GM23338 (cell line): ENCODE data around the gene PLCG2. TPM values are rescaled to one million over a fixed set of nuclear protein-coding genes. Genes with fewer than 3 reads are reported as not detected.

Experiments used
- ATAC-seq: fragments of 200-7000 bp; cut with Tn5 transposase; 3 replicates; pipeline ENCODE4 v1.9.1; 2020
- DNase-seq: peaks from one replicate; pipeline ENCODE4 v3.0.0-alpha.2; 2015; ENCODE audit warnings: low spot score
- H2AFZ ChIP-seq: fragments of 200-600 bp; sonication (generic); 2 replicates; pipeline ENCODE4 v1.8.0; 2016; ENCODE audit warnings: antibody characterized with exemption, mild to moderate bottlenecking, moderate library complexity
- H3F3A ChIP-seq: fragments of 200-600 bp; sonication (generic); replicated peaks from 2 replicates; pipeline ENCODE4 v1.8.0; 2017; ENCODE audit warnings: antibody characterized with exemption, mixed run types, low read depth
- H3K27ac ChIP-seq: fragments of 200-600 bp; sonication (generic); 2 replicates; pipeline ENCODE4 v1.6.1; 2016; ENCODE audit warnings: low read depth
- H3K27me3 ChIP-seq: fragments of 200-600 bp; sonication (generic); 2 replicates; pipeline ENCODE4 v1.8.0; 2016; ENCODE audit warnings: mild to moderate bottlenecking, mixed run types, moderate library complexity; ENCODE audit not compliant: insufficient read depth
- H3K36me3 ChIP-seq: fragments of 200-600 bp; sonication (generic); 2 replicates; pipeline ENCODE4 v1.8.0; 2016; ENCODE audit warnings: mild to moderate bottlenecking; ENCODE audit not compliant: insufficient read depth
- H3K4me1 ChIP-seq: fragments of 200-600 bp; sonication (generic); 2 replicates; pipeline ENCODE4 v1.8.0; 2016; ENCODE audit warnings: mild to moderate bottlenecking, moderate library complexity; ENCODE audit not compliant: insufficient read depth
- H3K4me2 ChIP-seq: fragments of 200-600 bp; sonication (generic); 2 replicates; pipeline ENCODE4 v1.7.1; 2017; ENCODE audit warnings: mixed run types
- H3K4me3 ChIP-seq: fragments of 200-600 bp; sonication (generic); 2 replicates; pipeline ENCODE4 v1.6.1; 2016; ENCODE audit warnings: mixed run types
- H3K79me2 ChIP-seq: fragments of 200-600 bp; sonication (generic); replicated peaks from 2 replicates; pipeline ENCODE4 v1.8.0; 2017; ENCODE audit warnings: mild to moderate bottlenecking; ENCODE audit not compliant: insufficient read depth
- H3K9me2 ChIP-seq: fragments of 200-600 bp; sonication (generic); 2 replicates; pipeline ENCODE4 v1.8.0; 2017; ENCODE audit not compliant: insufficient read depth
- H4K20me1 ChIP-seq: fragments of 200-600 bp; sonication (generic); replicated peaks from 2 replicates; pipeline ENCODE4 v1.8.0; 2017; ENCODE audit warnings: mild to moderate bottlenecking; ENCODE audit not compliant: insufficient read depth
- H3K27ac Mint-ChIP-seq: 2 replicates; pipeline ENCODE4 v1.8.0; 2020; ENCODE audit warnings: inconsistent platforms, mild to moderate bottlenecking, moderate library complexity, mixed read lengths
- H3K27me3 Mint-ChIP-seq: 3 replicates; pipeline ENCODE4 v1.8.0; 2022; ENCODE audit warnings: low read depth, mild to moderate bottlenecking, moderate library complexity, mixed read lengths, inconsistent platforms; ENCODE audit not compliant: insufficient read depth, poor library complexity
- H3K36me3 Mint-ChIP-seq: 3 replicates; pipeline ENCODE4 v1.8.0; 2021; ENCODE audit warnings: low read depth, mild to moderate bottlenecking, inconsistent platforms, moderate library complexity, mixed read lengths
- H3K4me1 Mint-ChIP-seq: 3 replicates; pipeline ENCODE4 v1.8.0; 2020; ENCODE audit warnings: mild to moderate bottlenecking, inconsistent platforms, mixed read lengths
- H3K4me3 Mint-ChIP-seq: 3 replicates; pipeline ENCODE4 v1.8.0; 2021; ENCODE audit warnings: moderate library complexity, mild to moderate bottlenecking, inconsistent platforms, mixed read lengths
- H3K9me3 Mint-ChIP-seq: 3 replicates; pipeline ENCODE4 v1.8.0; 2020; ENCODE audit warnings: moderate library complexity, mild to moderate bottlenecking, inconsistent platforms, mixed read lengths
- CREB1 ChIP-seq: fragments of 250-450 bp; sonication (Bioruptor Pico); IDR thresholded peaks from 2 replicates; pipeline ENCODE4 v1.5.0; 2020; ENCODE audit warnings: low read depth, mild to moderate bottlenecking, moderate library complexity
- CTCF ChIP-seq, 2 experiments: fragments of 200-600 bp in 1 of 2; sonication (generic) in 1 of 2; conservative IDR thresholded peaks; 2 replicates each; pipeline versions ENCODE4 v1.5.1 to v1.6.1; 2016 to 2017; ENCODE audit warnings: antibody characterized with exemption in 2 of 2, low read depth in 2 of 2, mild to moderate bottlenecking in 2 of 2, moderate library complexity in 1 of 2
- ETS1 ChIP-seq: IDR thresholded peaks from 2 replicates; pipeline ENCODE4 v1.6.1; 2016; ENCODE audit warnings: antibody characterized with exemption
- EZH2 ChIP-seq: fragments of 200-600 bp; sonication (generic); IDR thresholded peaks from one replicate; pipeline ENCODE4 v1.8.0; 2017; ENCODE audit warnings: antibody characterized with exemption, mild to moderate bottlenecking, low read depth; ENCODE audit not compliant: unreplicated experiment
- EZH2phosphoT487 ChIP-seq: fragments of 200-600 bp; sonication (generic); IDR thresholded peaks from one replicate; pipeline ENCODE4 v1.8.1; 2018; ENCODE audit warnings: antibody characterized with exemption; ENCODE audit not compliant: unreplicated experiment
- NANOG ChIP-seq: IDR thresholded peaks from 2 replicates; pipeline ENCODE4 v1.6.1; 2016; ENCODE audit warnings: antibody characterized with exemption, borderline replicate concordance
- POLR2AphosphoS5 ChIP-seq: IDR thresholded peaks from 2 replicates; pipeline ENCODE4 v1.6.1; 2016; ENCODE audit warnings: antibody characterized with exemption, low read depth
- REST ChIP-seq: IDR thresholded peaks from one replicate; pipeline ENCODE4 v1.6.1; 2018; ENCODE audit warnings: antibody characterized with exemption; ENCODE audit not compliant: unreplicated experiment
- ZNF462 ChIP-seq: fragments of 250-450 bp; sonication (Bioruptor Pico); IDR thresholded peaks from 2 replicates; pipeline ENCODE4 v1.5.0; 2020; ENCODE audit warnings: mild to moderate bottlenecking, moderate library complexity
- polyA plus RNA-seq: library from polyadenylated mRNA; unstranded; fragments of >200 nt; fragmentation: Nextera tagmentation; extraction: Ambion mirVana; gene quantifications from 2 replicates; pipeline ENCODE4 v1.2.1, GENCODE V29; 2016
- total RNA-seq: library from RNA; depleted of rRNA; stranded (reverse); fragments of >200 nt; shearing (Covaris generic); gene quantifications from 2 replicates; pipeline ENCODE4 v1.2.3, GENCODE V29; 2014

The PLCG2 gene
- total and polyA plus RNA-seq, 2 experiments from 2014 or later, result 2.4 to 5.9 TPM

- TF ChIP-seq ETS1, result no peak
- TF ChIP-seq REST, result no peak
- no peak for TF ChIP-seq POLR2AphosphoS5
- TF ChIP-seq CREB1 (CRISPR knock-in tag), result no peak
- TF ChIP-seq EZH2, result no peak
- no peak for TF ChIP-seq EZH2phosphoT487
These were observed 8.6 kb downstream of the PLCG2 start (continued) for GRCh38 chr16:81787659-81788058.

- no peaks in the 10 kb centered on the region for H3K9me2 ChIP-seq
- H3K79me2 ChIP-seq, result no peaks in the 10 kb centered on the region
- Mint-ChIP-seq H3K27ac (no peak overlapping the region), H3K4me1 (peaks cover 22% of the 10 kb centered on the region), H3K27me3 (peaks cover 4% of the 10 kb centered on the region), H3K36me3 (no peaks in the 10 kb centered on the region), H3K9me3 (no peaks in the 10 kb centered on the region), H3K4me3 (no peak overlapping the region)
- H3K36me3 ChIP-seq, result no peaks in the 10 kb centered on the region
- H3K27ac ChIP-seq, result no peak overlapping the region
- H3K4me3 ChIP-seq, result no peak overlapping the region
- DNase-seq (no peak), ATAC-seq (no peak)
- no peaks in the 10 kb centered on the region; the same call in 1 of the 2 replicates for H3K4me1 ChIP-seq
- no peak overlapping the region for H2AFZ ChIP-seq
- no peak for TF ChIP-seq NANOG
- no peak for TF ChIP-seq CTCF (conservative IDR thresholded peaks at IDR 0.05; ENCODE audit: low read depth in 2 of 2)
- TF ChIP-seq ZNF462 (CRISPR knock-in tag), result no peak
- TF ChIP-seq CREB1 (CRISPR knock-in tag), result no peak
- no peak for TF ChIP-seq ETS1
- no peak for TF ChIP-seq POLR2AphosphoS5
- TF ChIP-seq EZH2phosphoT487, result no peak
- H3K27me3 ChIP-seq, result no peaks in the 10 kb centered on the region
- no peaks in the 10 kb centered on the region; the same call in 1 of the 2 replicates for H4K20me1 ChIP-seq
- no peak overlapping the region for H3K4me2 ChIP-seq
- no peaks in the 10 kb centered on the region for H3F3A ChIP-seq
These were observed 11.2 kb downstream of the PLCG2 start for GRCh38 chr16:81790277-81790676.
